Keratinocyte (primary cell): Measurements from ENCODE around the gene VIT. TPM values are rescaled to one million over a fixed set of nuclear protein-coding genes. Genes with fewer than 3 reads are reported as not detected.

ENCODE experiments used
- DNase-seq: peaks from one replicate; pipeline ENCODE4 v3.0.0-alpha.2; 2011; ENCODE audit warnings: low read depth, missing footprints, low spot score
- FAIRE-seq: peaks from 2 replicates; lab custom pipeline; 2011; peaks lifted over from hg19 to GRCh38; lab: Jason Lieb, UNC
- H2AFZ ChIP-seq: 2 replicates; pipeline ENCODE4 v1.6.0; 2012; ENCODE audit warnings: low read length, control low read depth, inconsistent platforms; ENCODE audit not compliant: control insufficient read depth
- H3K27ac ChIP-seq: 2 replicates; pipeline ENCODE4 v1.5.1; 2011; ENCODE audit warnings: low read length; ENCODE audit not compliant: control insufficient read depth, insufficient read depth
- H3K27me3 ChIP-seq: 3 replicates; pipeline ENCODE4 v1.6.0; 2011; ENCODE audit warnings: low read length; ENCODE audit not compliant: control insufficient read depth, insufficient read depth; ENCODE audit errors: extremely low read depth
- H3K36me3 ChIP-seq, 2 experiments: 2 replicates in 1 of 2; 3 replicates in 1 of 2; pipeline ENCODE4 v1.5.1; 2011; ENCODE audit warnings: low read length in 2 of 2, mild to moderate bottlenecking in 1 of 2; ENCODE audit not compliant: control insufficient read depth in 2 of 2, insufficient read depth in 2 of 2; ENCODE audit errors: extremely low read depth in 1 of 2
- H3K4me1 ChIP-seq: 3 replicates; pipeline ENCODE4 v1.5.1; 2011; ENCODE audit warnings: low read length; ENCODE audit not compliant: control insufficient read depth, insufficient read depth; ENCODE audit errors: extremely low read depth
- H3K4me2 ChIP-seq: 3 replicates; pipeline ENCODE4 v1.6.0; 2011; ENCODE audit warnings: low read depth, low read length; ENCODE audit not compliant: control insufficient read depth, insufficient read depth; ENCODE audit errors: extremely low read depth
- H3K4me3 ChIP-seq, 3 experiments: fragments of 200-600 bp in 1 of 3; sonication (generic) in 1 of 3; 2 replicates in 2 of 3; 3 replicates in 1 of 3; pipeline ENCODE4 v1.5.1; 2011 to 2016; ENCODE audit warnings: low read length in 3 of 3, mild to moderate bottlenecking in 3 of 3, control low read depth in 2 of 3, inconsistent platforms in 1 of 3, low read depth in 1 of 3, mixed read lengths in 1 of 3, mixed run types in 1 of 3, moderate library complexity in 1 of 3; ENCODE audit not compliant: control insufficient read depth in 2 of 3, insufficient read depth in 2 of 3; ENCODE audit errors: extremely low read depth in 1 of 3
- H3K79me2 ChIP-seq: 2 replicates; pipeline ENCODE4 v1.6.0; 2012; ENCODE audit warnings: low read length; ENCODE audit not compliant: control insufficient read depth, insufficient read depth
- H3K9ac ChIP-seq: 3 replicates; pipeline ENCODE4 v1.6.0; 2011; ENCODE audit warnings: low read length; ENCODE audit not compliant: control insufficient read depth, insufficient read depth; ENCODE audit errors: extremely low read depth
- H3K9me1 ChIP-seq: 3 replicates; pipeline ENCODE4 v1.6.0; 2011; ENCODE audit warnings: low read length; ENCODE audit not compliant: control insufficient read depth, insufficient read depth; ENCODE audit errors: extremely low read depth
- H3K9me3 ChIP-seq: 2 replicates; pipeline ENCODE4 v1.5.1; 2012; ENCODE audit warnings: low read depth, low read length; ENCODE audit not compliant: control insufficient read depth
- H4K20me1 ChIP-seq: 3 replicates; pipeline ENCODE4 v1.6.0; 2011; ENCODE audit warnings: low read length; ENCODE audit not compliant: control insufficient read depth, insufficient read depth; ENCODE audit errors: extremely low read depth
- CTCF ChIP-seq, 3 experiments: IDR thresholded peaks in 1 of 3; conservative IDR thresholded peaks in 1 of 3; optimal IDR thresholded peaks in 1 of 3; 2 replicates in 2 of 3; 3 replicates in 1 of 3; pipeline versions ENCODE3 to v1.5.1; 2011; ENCODE audit warnings: low read length in 3 of 3, mild to moderate bottlenecking in 3 of 3, moderate library complexity in 2 of 3, control low read depth in 1 of 3, inconsistent platforms in 1 of 3; ENCODE audit not compliant: insufficient read depth in 2 of 3; ENCODE audit errors: extremely low read depth in 1 of 3
- EZH2 ChIP-seq: IDR thresholded peaks from one replicate; pipeline ENCODE4 v1.6.1; 2012; ENCODE audit warnings: inconsistent platforms, mild to moderate bottlenecking, low read length, moderate library complexity
- dilution Hi-C: fragments of 300-500 bp; cut with MboI; formaldehyde crosslinking; loops from one replicate; pipeline ENCODE4 v1.7.0; 2020; ENCODE audit warnings: low sequenced_read_pairs; ENCODE audit not compliant: extremely low pct_ligation_motif_present
- polyA plus RNA-seq, 5 experiments: library from polyadenylated mRNA; depleted of rRNA in 3 of 5; stranded (reverse) in 3 of 5; stranded (forward) in 1 of 5; unstranded in 1 of 5; fragments of >200 nt; gene quantifications; 1 replicate in 1 of 5; 2 replicates in 3 of 5; 3 replicates in 1 of 5; pipeline versions ENCODE4 v1.2.1 to v1.2.3, GENCODE V29; 2011 to 2012; ENCODE audit warnings: missing spikeins in 2 of 5, low read depth in 1 of 5, low replicate concordance in 1 of 5

The VIT gene
- polyA plus RNA-seq, 1 donor (not counting 4 experiments of a cell fraction or from before 2014, with no cell fraction given): 0.79 TPM

GRCh38 chr2:36659872-36660312, 36.6 kb upstream of the VIT start:
- H3K27ac ChIP-seq: no peak overlapping the region
- dilution Hi-C loops: no loop called here
- no peak for DNase-seq
- no peak for TF ChIP-seq CTCF (optimal IDR thresholded peaks at IDR 0.05 in 1 of 3, IDR thresholded peaks at IDR 0.05 in 1 of 3, conservative IDR thresholded peaks at IDR 0.05 in 1 of 3; ENCODE audit: extremely low read depth in 1 of 3, insufficient read depth in 2 of 3, low read length in 3 of 3)
- no peak for FAIRE-seq
- H3K9me3 ChIP-seq: no peaks in the 10 kb centered on the region
- H3K9ac ChIP-seq: no peak overlapping the region
- no peaks in the 10 kb centered on the region for H3K79me2 ChIP-seq
- no peaks in the 10 kb centered on the region for H4K20me1 ChIP-seq
- H3K27me3 ChIP-seq: no peaks in the 10 kb centered on the region
- H3K4me3 ChIP-seq: no peak overlapping the region
- no peak overlapping the region for H3K4me2 ChIP-seq
- H2AFZ ChIP-seq: no peak overlapping the region
- H3K36me3 ChIP-seq: no peaks in the 10 kb centered on the region
- H3K4me1 ChIP-seq: no peaks in the 10 kb centered on the region
- no peaks in the 10 kb centered on the region for H3K9me1 ChIP-seq

GRCh38 chr2:36662638-36663037, 33.9 kb upstream of the VIT start:
- H3K27ac ChIP-seq: no peak overlapping the region
- TF ChIP-seq EZH2: no peak
- no peak for TF ChIP-seq CTCF (optimal IDR thresholded peaks at IDR 0.05 in 1 of 3, IDR thresholded peaks at IDR 0.05 in 1 of 3, conservative IDR thresholded peaks at IDR 0.05 in 1 of 3; ENCODE audit: extremely low read depth in 1 of 3, insufficient read depth in 2 of 3, low read length in 3 of 3)
- dilution Hi-C loops: no loop called here

More at GRCh38 chr2:36662638-36663037, 33.9 kb upstream of the VIT start:
- Histone ChIP-seq H3K36me3 (no peaks in the 10 kb centered on the region), H3K9me3 (no peaks in the 10 kb centered on the region), H3K27me3 (no peaks in the 10 kb centered on the region), H3K4me1 (no peaks in the 10 kb centered on the region), H3K4me2 (no peak overlapping the region), H3K9ac (no peak overlapping the region), H3K4me3 (no peak overlapping the region), H3K9me1 (no peaks in the 10 kb centered on the region), H2AFZ (no peak overlapping the region), H3K79me2 (no peaks in the 10 kb centered on the region), H4K20me1 (no peaks in the 10 kb centered on the region)
- no peak for DNase-seq
- FAIRE-seq: no peak
